ENCODE data around the gene ACE. TPM values are rescaled to one million over a fixed set of nuclear protein-coding genes. Genes with fewer than 3 reads are reported as not detected.
A peak's percentile ranks its signal among the peaks of the same experiment; 100 is the strongest.

ACE gene
- total and polyA plus RNA-seq, 4 experiments from 2014 or later = 1.8 to 56.7 (median 32.1) TPM

DNA sequence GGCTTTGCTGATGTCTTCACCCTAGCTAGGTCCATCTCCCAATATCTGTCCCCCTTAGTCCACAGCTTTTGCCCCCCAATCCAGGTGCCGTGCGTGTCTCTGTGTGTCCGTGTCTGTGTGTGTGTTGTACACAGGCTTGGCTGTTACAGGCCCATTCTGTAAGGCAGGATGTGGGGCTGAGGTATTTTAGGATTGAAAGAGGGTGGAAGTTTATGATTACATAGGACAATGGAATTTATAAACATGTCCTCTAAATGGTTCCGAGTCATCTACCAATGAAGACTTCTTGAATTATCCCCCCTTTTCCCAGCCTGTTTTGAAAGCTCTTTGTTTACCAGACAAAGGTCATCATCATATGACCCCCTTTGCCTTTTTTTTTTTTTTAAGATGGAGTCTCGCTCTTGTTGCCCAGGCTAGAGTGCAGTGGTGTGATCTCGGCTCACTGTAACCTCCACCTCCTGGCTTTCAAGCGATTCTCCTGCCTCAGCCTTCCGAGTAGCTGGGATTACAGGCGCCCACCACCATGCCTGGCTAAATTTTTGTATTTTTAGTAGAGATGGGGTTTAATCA lies 21.9 kb downstream of the ACE start:
- CTCF ChIA-PET (ENCODE audit: partially characterized antibody) = interaction anchor here (1.0 to 1.3 kb wide), 3 partner anchors 20 to 113 kb away, joined by 3 to 6 read pairs (median 4); no protein-coding TSS in a partner anchor
- no peak overlapping the region for H3K27ac ChIP-seq (ENCODE audit: low read depth, low read length)
- peak overlapping the region in 1 of 7 donors; percentile 5 for H3K27ac Mint-ChIP-seq
- H3K9me3 Mint-ChIP-seq = no peaks in the 10 kb centered on the region
- no peak for DNase-seq
- no peaks in the 10 kb centered on the region for H3K4me1 ChIP-seq (ENCODE audit: insufficient read depth, low read length)
- H3K36me3 ChIP-seq (ENCODE audit: insufficient read depth, low read length) = no peaks in the 10 kb centered on the region
- no peak overlapping the region for H3K4me3 ChIP-seq (ENCODE audit: low read length in 2 of 2)
- H3K36me3 Mint-ChIP-seq = peaks cover 0 to 2% of the 10 kb centered on the region in 2 donors
- intact Hi-C loops (cut with micrococcal nuclease) = no loop called here
- H3K9me3 ChIP-seq (ENCODE audit: control insufficient read depth in 1 of 2, low read length in 2 of 2) = no peaks in the 10 kb centered on the region
- H3K27me3 ChIP-seq (ENCODE audit: insufficient read depth, low read length) = no peaks in the 10 kb centered on the region
- H3K4me3 Mint-ChIP-seq = no peak overlapping the region
- POLR2A ChIA-PET (ENCODE audit: partially characterized antibody) = no interaction called here
- peaks cover 0 to 2% (median 0%) of the 10 kb centered on the region in 4 donors for H3K4me1 Mint-ChIP-seq
- peaks cover 3 to 5% of the 10 kb centered on the region in 2 donors for H3K27me3 Mint-ChIP-seq

DNA sequence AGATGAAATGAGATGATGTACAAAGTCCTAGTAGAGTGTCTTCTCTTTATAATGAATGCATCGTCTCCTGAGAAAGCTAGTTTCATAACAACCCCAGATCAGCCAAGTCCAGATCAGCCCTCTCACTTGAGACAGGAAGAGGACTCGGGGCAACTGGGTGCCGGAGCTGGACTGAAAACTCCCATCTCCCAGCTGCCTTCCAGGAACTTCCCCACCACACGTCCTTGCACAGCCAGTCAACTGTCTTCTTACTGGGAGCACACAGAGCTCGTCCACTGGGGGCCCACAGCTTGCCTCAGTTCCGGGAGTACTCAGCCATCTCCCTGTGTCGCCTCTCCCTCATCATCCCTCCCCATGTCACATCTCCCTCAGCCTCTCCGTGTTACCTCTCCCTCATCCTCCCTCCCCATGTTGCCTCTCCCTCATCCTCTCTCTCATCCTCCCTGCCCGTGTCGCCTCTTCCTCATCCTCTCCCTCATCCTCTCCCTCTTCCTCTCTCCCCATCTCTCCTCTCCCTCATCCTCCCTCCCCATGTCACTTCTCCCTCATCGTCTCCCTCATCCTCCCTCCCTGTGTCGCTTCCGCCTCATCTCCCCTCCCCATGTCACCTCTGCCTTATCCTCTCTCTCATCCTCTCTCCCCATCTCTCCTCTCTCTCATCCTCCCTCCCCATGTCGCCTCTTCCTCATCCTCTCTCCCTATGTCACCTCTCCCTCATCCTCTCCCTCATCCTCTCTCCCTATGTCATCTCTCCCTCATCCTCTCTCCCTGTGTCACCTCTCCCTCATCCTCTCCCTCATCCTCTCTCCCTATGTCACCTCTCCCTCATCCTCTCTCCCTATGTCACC lies 23.9 kb downstream of the ACE start:
- Histone ChIP-seq H3K27ac (ENCODE audit: low read depth, low read length) (no peak overlapping the region), H3K27me3 (ENCODE audit: insufficient read depth, low read length) (no peaks in the 10 kb centered on the region), H3K4me3 (ENCODE audit: low read length in 2 of 2) (no peak overlapping the region), H3K4me1 (ENCODE audit: insufficient read depth, low read length) (no peaks in the 10 kb centered on the region), H3K9me3 (ENCODE audit: control insufficient read depth in 1 of 2, low read length in 2 of 2) (no peaks in the 10 kb centered on the region), H3K36me3 (ENCODE audit: insufficient read depth, low read length) (no peaks in the 10 kb centered on the region)
- intact Hi-C loops (cut with micrococcal nuclease) = no loop called here
- H3K9me3 Mint-ChIP-seq = peaks cover 0 to 4% (median 2%) of the 10 kb centered on the region in 8 donors
- no peak for DNase-seq
- H3K36me3 Mint-ChIP-seq = peaks cover 0 to 2% of the 10 kb centered on the region in 2 donors
- ChIA-PET POLR2A (ENCODE audit: partially characterized antibody) (interaction anchor here (0.9 kb wide), 1 partner anchor 22 kb away, joined by 3 read pairs; no protein-coding TSS in a partner anchor), CTCF (ENCODE audit: partially characterized antibody) (no interaction called here)
- peak overlapping the region in 1 of 7 donors; percentile 12 for H3K27ac Mint-ChIP-seq
- H3K4me1 Mint-ChIP-seq = peaks cover 0 to 2% (median 0%) of the 10 kb centered on the region in 4 donors
- H3K27me3 Mint-ChIP-seq = peaks cover 3 to 8% of the 10 kb centered on the region in 2 donors
- H3K4me3 Mint-ChIP-seq = no peak overlapping the region

DNA sequence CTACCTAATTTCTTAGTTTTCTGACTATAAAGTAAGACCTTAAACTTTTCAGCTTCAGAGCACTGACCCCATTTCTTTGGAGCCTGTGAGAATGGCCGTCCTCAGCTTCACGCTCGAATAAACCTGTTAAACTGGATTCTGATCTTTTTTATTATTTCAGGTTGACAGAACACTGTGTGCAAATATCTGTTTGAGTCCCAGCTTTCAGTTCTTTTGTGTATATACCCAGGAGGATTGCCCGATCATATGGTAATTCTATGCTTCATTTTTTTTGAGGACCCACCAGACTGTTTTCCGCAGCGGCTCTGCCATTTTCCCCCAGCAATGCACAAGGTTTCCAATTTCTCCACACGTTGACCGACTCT lies 26.5 kb downstream of the ACE start:
- no peak overlapping the region for H3K4me3 Mint-ChIP-seq
- no peak overlapping the region for H3K27ac Mint-ChIP-seq
- H3K4me1 Mint-ChIP-seq = peaks cover 0 to 2% (median 0%) of the 10 kb centered on the region in 4 donors
- Histone ChIP-seq H3K36me3 (ENCODE audit: insufficient read depth, low read length) (no peaks in the 10 kb centered on the region), H3K4me3 (ENCODE audit: low read length in 2 of 2) (no peak overlapping the region), H3K9me3 (ENCODE audit: control insufficient read depth in 1 of 2, low read length in 2 of 2) (no peaks in the 10 kb centered on the region), H3K27ac (ENCODE audit: low read depth, low read length) (no peak overlapping the region), H3K27me3 (ENCODE audit: insufficient read depth, low read length) (no peaks in the 10 kb centered on the region), H3K4me1 (ENCODE audit: insufficient read depth, low read length) (no peaks in the 10 kb centered on the region)
- intact Hi-C loops (cut with micrococcal nuclease) = no loop called here
- peaks cover 0 to 8% (median 2%) of the 10 kb centered on the region in 8 donors for H3K9me3 Mint-ChIP-seq
- no peak for DNase-seq
- ChIA-PET POLR2A (ENCODE audit: partially characterized antibody) (interaction anchor here (1.3 kb wide), 1 partner anchor 16 kb away, joined by 3 read pairs; no protein-coding TSS in a partner anchor), CTCF (ENCODE audit: partially characterized antibody) (interaction anchor here (1.8 kb wide), 1 partner anchor 110 kb away, joined by 5 read pairs; no protein-coding TSS in a partner anchor)
- peaks cover 5 to 12% of the 10 kb centered on the region in 2 donors for H3K27me3 Mint-ChIP-seq
- H3K36me3 Mint-ChIP-seq = peaks cover 0 to 2% of the 10 kb centered on the region in 2 donors

DNA sequence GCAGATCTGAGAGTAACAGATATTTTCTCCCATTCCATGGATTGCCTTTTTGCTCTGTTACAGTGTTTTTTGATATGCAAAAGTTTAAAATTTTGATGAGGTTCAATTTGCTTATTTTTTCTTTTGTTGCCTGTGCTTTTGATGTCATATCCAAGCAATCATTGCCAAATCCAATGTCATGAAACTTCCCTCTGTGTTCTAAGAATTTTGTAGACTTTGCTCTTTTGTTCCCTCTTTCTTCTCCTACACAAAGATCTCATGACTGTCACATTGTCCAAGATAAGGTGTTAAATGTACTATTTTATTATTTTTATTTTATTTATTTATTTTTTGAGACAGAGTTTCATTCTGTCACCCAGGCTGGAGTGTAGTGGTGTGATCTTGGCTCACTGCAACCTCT lies 27.4 kb downstream of the ACE start:
- ChIA-PET CTCF (ENCODE audit: partially characterized antibody) (interaction anchor here (1.8 kb wide), 1 partner anchor 109 kb away, joined by 5 read pairs; no protein-coding TSS in a partner anchor), POLR2A (ENCODE audit: partially characterized antibody) (no interaction called here)
- no peak for DNase-seq
- Mint-ChIP-seq H3K4me3 (no peak overlapping the region), H3K36me3 (no peaks in the 10 kb centered on the region), H3K27me3 (peaks cover 5 to 12% of the 10 kb centered on the region in 2 donors), H3K9me3 (peaks cover 0 to 8% (median 2%) of the 10 kb centered on the region in 8 donors), H3K4me1 (no peaks in the 10 kb centered on the region), H3K27ac (no peak overlapping the region)
- intact Hi-C loops (cut with micrococcal nuclease) = no loop called here
- H3K4me1 ChIP-seq (ENCODE audit: insufficient read depth, low read length) = no peaks in the 10 kb centered on the region
- H3K4me3 ChIP-seq (ENCODE audit: low read length in 2 of 2) = no peak overlapping the region
- no peaks in the 10 kb centered on the region for H3K9me3 ChIP-seq (ENCODE audit: control insufficient read depth in 1 of 2, low read length in 2 of 2)
- no peaks in the 10 kb centered on the region for H3K36me3 ChIP-seq (ENCODE audit: insufficient read depth, low read length)
- no peak overlapping the region for H3K27ac ChIP-seq (ENCODE audit: low read depth, low read length)
- H3K27me3 ChIP-seq (ENCODE audit: insufficient read depth, low read length) = no peaks in the 10 kb centered on the region

DNA sequence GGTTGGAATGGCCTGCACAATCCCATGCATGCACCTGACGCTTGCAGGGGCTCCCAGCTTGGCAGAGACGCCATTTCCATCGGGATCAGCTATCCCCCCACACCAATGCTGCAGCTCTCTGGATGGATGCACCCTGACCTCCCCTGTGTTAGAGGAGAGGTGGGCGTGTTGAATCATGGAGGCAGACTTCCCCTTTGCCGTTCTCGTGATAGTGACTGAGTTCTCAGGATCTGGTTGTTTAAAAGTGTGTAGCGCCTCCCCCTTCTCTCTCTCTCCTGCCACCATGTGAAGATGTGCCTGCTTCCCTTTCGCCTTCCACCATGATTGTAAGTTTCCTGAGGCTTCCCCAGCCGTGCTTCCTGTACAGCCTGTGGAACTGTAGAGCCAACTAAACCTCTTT lies 28.5 kb downstream of the ACE start:
- CTCF ChIA-PET (ENCODE audit: partially characterized antibody) = no interaction called here
- Histone ChIP-seq H3K4me3 (ENCODE audit: low read length in 2 of 2) (no peak overlapping the region), H3K9me3 (ENCODE audit: control insufficient read depth in 1 of 2, low read length in 2 of 2) (no peaks in the 10 kb centered on the region), H3K27me3 (ENCODE audit: insufficient read depth, low read length) (no peaks in the 10 kb centered on the region), H3K36me3 (ENCODE audit: insufficient read depth, low read length) (no peaks in the 10 kb centered on the region), H3K4me1 (ENCODE audit: insufficient read depth, low read length) (no peaks in the 10 kb centered on the region), H3K27ac (ENCODE audit: low read depth, low read length) (no peak overlapping the region)
- DNase-seq = no peak
- Mint-ChIP-seq H3K36me3 (no peaks in the 10 kb centered on the region), H3K9me3 (peaks cover 0 to 8% (median 2%) of the 10 kb centered on the region in 8 donors), H3K4me3 (no peak overlapping the region), H3K4me1 (no peaks in the 10 kb centered on the region), H3K27me3 (peaks cover 6 to 15% of the 10 kb centered on the region in 2 donors), H3K27ac (no peak overlapping the region)
- POLR2A ChIA-PET (ENCODE audit: partially characterized antibody) = no interaction called here
- intact Hi-C loops (cut with micrococcal nuclease) = no loop called here

DNA sequence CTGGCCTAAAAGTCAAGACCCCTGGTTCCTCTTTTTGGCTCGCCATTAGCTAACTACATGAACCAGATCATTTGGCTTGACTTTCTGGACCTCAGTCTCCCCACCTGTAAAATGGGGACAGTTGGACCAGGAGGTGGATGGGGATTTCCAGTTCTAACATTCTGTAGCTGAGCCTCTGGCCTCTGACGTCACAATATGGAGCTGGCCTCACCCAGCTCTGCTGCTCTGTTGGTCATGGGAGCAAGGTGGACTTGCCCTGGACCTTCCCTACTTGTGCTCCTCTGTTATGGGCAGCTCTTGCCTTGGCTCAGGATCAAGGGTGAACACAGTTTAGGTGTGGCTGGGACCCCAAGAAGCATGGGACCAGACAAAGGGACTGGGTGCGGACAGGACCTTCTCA lies 29.8 kb downstream of the ACE start:
- H3K27ac ChIP-seq (ENCODE audit: low read depth, low read length) = no peak overlapping the region
- no peaks in the 10 kb centered on the region for H3K27me3 ChIP-seq (ENCODE audit: insufficient read depth, low read length)
- H3K4me3 ChIP-seq (ENCODE audit: low read length in 2 of 2) = no peak overlapping the region
- peaks cover 6 to 13% of the 10 kb centered on the region in 2 donors for H3K27me3 Mint-ChIP-seq
- H3K36me3 Mint-ChIP-seq = no peaks in the 10 kb centered on the region
- H3K4me3 Mint-ChIP-seq = no peak overlapping the region
- intact Hi-C loops (cut with micrococcal nuclease) = no loop called here
- H3K4me1 ChIP-seq (ENCODE audit: insufficient read depth, low read length) = no peaks in the 10 kb centered on the region
- POLR2A ChIA-PET (ENCODE audit: partially characterized antibody) = no interaction called here
- peaks cover 0 to 8% (median 2%) of the 10 kb centered on the region in 8 donors for H3K9me3 Mint-ChIP-seq
- no peaks in the 10 kb centered on the region for H3K4me1 Mint-ChIP-seq
- no peak for DNase-seq
- CTCF ChIA-PET (ENCODE audit: partially characterized antibody) = no interaction called here
- H3K9me3 ChIP-seq (ENCODE audit: control insufficient read depth in 1 of 2, low read length in 2 of 2) = no peaks in the 10 kb centered on the region
- H3K27ac Mint-ChIP-seq = no peak overlapping the region
- no peaks in the 10 kb centered on the region for H3K36me3 ChIP-seq (ENCODE audit: insufficient read depth, low read length)

DNA sequence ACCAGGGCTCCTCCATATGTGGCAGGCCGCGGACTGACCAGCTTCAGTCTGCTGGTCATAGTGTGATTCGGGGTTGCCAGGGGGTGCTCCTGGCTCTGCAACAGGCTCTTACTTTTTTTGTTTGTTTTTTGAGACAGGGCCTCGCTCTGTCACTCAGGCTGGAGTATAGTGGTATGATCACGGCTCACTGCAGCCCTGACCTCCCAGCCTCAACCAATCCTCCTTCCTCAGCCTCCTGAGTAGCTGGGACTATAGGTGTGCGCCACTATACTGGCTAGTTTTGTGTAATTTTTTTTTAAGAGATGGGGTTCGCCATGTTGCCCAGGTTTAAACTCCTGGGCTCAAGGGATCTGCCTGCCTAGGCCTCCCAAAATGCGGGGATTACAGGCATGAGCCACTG lies 34.5 kb downstream of the ACE start:
- ChIA-PET POLR2A (ENCODE audit: partially characterized antibody) (no interaction called here), CTCF (ENCODE audit: partially characterized antibody) (interaction anchor here (1.2 kb wide), 1 partner anchor 104 kb away, joined by 3 read pairs; no protein-coding TSS in a partner anchor)
- peaks cover 3 to 14% of the 10 kb centered on the region in 2 donors for H3K27me3 Mint-ChIP-seq
- H3K27ac Mint-ChIP-seq = no peak overlapping the region
- H3K9me3 ChIP-seq (ENCODE audit: control insufficient read depth in 1 of 2, low read length in 2 of 2) = no peaks in the 10 kb centered on the region
- no peak overlapping the region for H3K27ac ChIP-seq (ENCODE audit: low read depth, low read length)
- no peak overlapping the region for H3K4me3 ChIP-seq (ENCODE audit: low read length in 2 of 2)
- no peaks in the 10 kb centered on the region for H3K4me1 ChIP-seq (ENCODE audit: insufficient read depth, low read length)
- DNase-seq = no peak
- H3K36me3 ChIP-seq (ENCODE audit: insufficient read depth, low read length) = no peaks in the 10 kb centered on the region
- H3K9me3 Mint-ChIP-seq = peaks cover 0 to 1% (median 0%) of the 10 kb centered on the region in 8 donors
- no peak overlapping the region for H3K4me3 Mint-ChIP-seq
- intact Hi-C loops (cut with micrococcal nuclease) = no loop called here
- H3K27me3 ChIP-seq (ENCODE audit: insufficient read depth, low read length) = no peaks in the 10 kb centered on the region
- no peaks in the 10 kb centered on the region for H3K4me1 Mint-ChIP-seq
- no peaks in the 10 kb centered on the region for H3K36me3 Mint-ChIP-seq
